ENCODE measurements around the gene OAS1.

Gene OAS1

DNA sequence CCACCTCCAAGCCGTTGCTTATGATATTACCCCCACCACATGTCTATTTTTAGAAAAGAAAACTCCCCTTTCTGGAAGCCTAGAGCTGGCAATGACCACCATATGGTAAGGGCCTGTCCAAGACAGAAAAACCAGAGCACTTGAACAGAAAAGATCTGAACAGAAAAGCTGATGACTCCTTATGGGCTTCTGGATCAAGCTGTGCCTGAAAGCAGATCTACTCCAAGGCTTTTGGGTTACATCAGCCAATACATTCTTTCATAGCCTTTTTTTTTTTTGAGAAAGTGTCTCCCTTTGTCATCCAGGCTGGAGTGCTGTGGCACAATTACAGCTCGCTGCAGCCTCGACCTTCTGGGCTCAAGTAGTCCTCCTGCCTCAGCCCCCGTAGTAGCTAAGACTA lies 54.8 kb downstream of the OAS1 start:
- Histone ChIP-seq H2AFZ (no peak overlapping the region), H3K4me3 (ENCODE audit: low read depth, low read length) (no peak overlapping the region), H3K4me2 (ENCODE audit: low read length) (no peak overlapping the region), H3K79me2 (no peaks in the 10 kb centered on the region), H3K4me1 (no peaks in the 10 kb centered on the region), H3K27ac (no peak overlapping the region), H3K36me3 (ENCODE audit: control insufficient read depth, insufficient read depth, low read length) (no peaks in the 10 kb centered on the region), H3K9ac (no peak overlapping the region), H3K27me3 (ENCODE audit: control insufficient read depth, insufficient read depth, low read length) (no peaks in the 10 kb centered on the region), H3K9me3 (ENCODE audit: control insufficient read depth, low read length) (no peaks in the 10 kb centered on the region)
- TF ChIP-seq CTCF (IDR thresholded peaks at IDR 0.05): no peak

DNA sequence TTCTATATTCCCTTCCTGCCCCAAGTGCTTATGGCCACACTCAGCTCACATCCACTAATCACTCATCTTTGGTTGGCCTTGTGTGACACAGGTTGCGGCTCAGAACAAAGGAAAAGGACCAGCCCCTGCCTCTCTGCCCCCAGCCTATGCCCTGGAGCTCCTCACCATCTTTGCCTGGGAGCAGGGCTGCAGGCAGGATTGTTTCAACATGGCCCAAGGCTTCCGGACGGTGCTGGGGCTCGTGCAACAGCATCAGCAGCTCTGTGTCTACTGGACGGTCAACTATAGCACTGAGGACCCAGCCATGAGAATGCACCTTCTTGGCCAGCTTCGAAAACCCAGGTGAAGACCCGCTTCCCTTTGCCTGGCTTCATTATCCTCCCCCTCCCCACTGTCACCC lies 55.8 kb downstream of the OAS1 start:
- H3K4me2 ChIP-seq (ENCODE audit: low read length): no peak overlapping the region
- no peaks in the 10 kb centered on the region for H3K36me3 ChIP-seq (ENCODE audit: control insufficient read depth, insufficient read depth, low read length)
- no peaks in the 10 kb centered on the region for H3K79me2 ChIP-seq
- H3K9ac ChIP-seq: no peak overlapping the region
- H3K4me1 ChIP-seq: no peaks in the 10 kb centered on the region
- no peak overlapping the region for H3K27ac ChIP-seq
- TF ChIP-seq CTCF (IDR thresholded peaks at IDR 0.05): no peak
- no peak overlapping the region for H2AFZ ChIP-seq
- H3K4me3 ChIP-seq (ENCODE audit: low read depth, low read length): no peak overlapping the region
- H3K9me3 ChIP-seq (ENCODE audit: control insufficient read depth, low read length): no peaks in the 10 kb centered on the region
- no peaks in the 10 kb centered on the region for H3K27me3 ChIP-seq (ENCODE audit: control insufficient read depth, insufficient read depth, low read length)

GRCh38 chr12:112963227-112963861 lies 56.6 kb downstream of the OAS1 start:
- Histone ChIP-seq H3K4me1 (no peaks in the 10 kb centered on the region), H3K27ac (no peak overlapping the region), H3K27me3 (ENCODE audit: control insufficient read depth, insufficient read depth, low read length) (no peaks in the 10 kb centered on the region), H3K9ac (no peak overlapping the region), H3K4me3 (ENCODE audit: low read depth, low read length) (no peak overlapping the region), H2AFZ (no peak overlapping the region), H3K4me2 (ENCODE audit: low read length) (no peak overlapping the region), H3K9me3 (ENCODE audit: control insufficient read depth, low read length) (no peaks in the 10 kb centered on the region), H3K79me2 (no peaks in the 10 kb centered on the region), H3K36me3 (ENCODE audit: control insufficient read depth, insufficient read depth, low read length) (no peaks in the 10 kb centered on the region)
- TF ChIP-seq CTCF (IDR thresholded peaks at IDR 0.05): no peak

DNA sequence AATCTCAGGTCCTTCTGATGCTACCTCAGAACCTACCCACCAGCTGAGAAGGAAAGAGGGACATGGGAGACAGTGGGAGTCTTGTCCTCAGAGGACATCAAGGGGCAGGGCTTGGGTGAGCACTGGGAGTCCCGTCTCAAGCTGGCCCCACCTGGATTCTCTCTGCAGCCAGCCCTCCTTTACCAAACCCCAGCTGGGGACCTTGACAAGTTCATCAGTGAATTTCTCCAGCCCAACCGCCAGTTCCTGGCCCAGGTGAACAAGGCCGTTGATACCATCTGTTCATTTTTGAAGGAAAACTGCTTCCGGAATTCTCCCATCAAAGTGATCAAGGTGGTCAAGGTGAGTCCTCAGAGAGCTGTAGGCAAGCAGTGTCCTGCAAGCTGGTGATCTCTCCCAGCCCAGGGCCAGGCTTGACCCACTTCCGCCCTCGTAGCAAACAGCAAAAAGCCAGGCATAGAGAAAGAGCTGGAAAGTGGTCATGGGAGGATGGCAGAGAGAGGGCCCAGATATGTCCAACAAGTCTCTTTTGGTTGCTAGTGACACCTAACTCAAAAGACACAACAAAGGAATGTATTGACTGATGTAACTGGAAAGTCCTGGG lies 57.4 kb downstream of the OAS1 start:
- Histone ChIP-seq H3K4me2 (ENCODE audit: low read length) (no peak overlapping the region), H3K4me1 (no peaks in the 10 kb centered on the region), H3K36me3 (ENCODE audit: control insufficient read depth, insufficient read depth, low read length) (no peaks in the 10 kb centered on the region), H2AFZ (no peak overlapping the region), H3K27me3 (ENCODE audit: control insufficient read depth, insufficient read depth, low read length) (no peaks in the 10 kb centered on the region), H3K4me3 (ENCODE audit: low read depth, low read length) (no peak overlapping the region), H3K9me3 (ENCODE audit: control insufficient read depth, low read length) (no peaks in the 10 kb centered on the region), H3K79me2 (no peaks in the 10 kb centered on the region), H3K9ac (no peak overlapping the region), H3K27ac (no peak overlapping the region)
- no peak for TF ChIP-seq CTCF (IDR thresholded peaks at IDR 0.05)

DNA sequence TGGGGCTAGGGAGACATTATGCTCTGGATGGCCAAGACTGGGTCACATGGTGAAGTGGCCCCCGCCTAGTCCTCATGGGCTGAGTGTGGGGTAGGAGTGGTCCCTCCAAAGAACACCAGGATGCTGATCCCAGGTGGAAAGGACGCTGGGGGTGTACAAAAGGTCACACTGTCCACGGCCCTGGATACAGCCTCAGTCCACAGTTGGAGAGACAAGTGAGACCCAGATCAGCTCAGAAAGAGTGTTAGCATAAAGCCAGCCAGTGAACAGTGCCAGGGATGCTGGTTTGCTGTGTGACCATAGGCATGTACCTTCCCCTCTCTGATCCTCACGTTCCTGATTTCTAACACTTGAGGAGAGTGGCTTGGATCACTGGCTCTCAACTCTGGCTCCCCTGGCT lies 58.2 kb downstream of the OAS1 start:
- no peak overlapping the region for H2AFZ ChIP-seq
- no peak for TF ChIP-seq CTCF (IDR thresholded peaks at IDR 0.05)
- H3K4me2 ChIP-seq (ENCODE audit: low read length): no peak overlapping the region
- H3K4me3 ChIP-seq (ENCODE audit: low read depth, low read length): no peak overlapping the region
- H3K27me3 ChIP-seq (ENCODE audit: control insufficient read depth, insufficient read depth, low read length): no peaks in the 10 kb centered on the region
- no peak overlapping the region for H3K27ac ChIP-seq
- H3K9ac ChIP-seq: no peak overlapping the region
- H3K36me3 ChIP-seq (ENCODE audit: control insufficient read depth, insufficient read depth, low read length): no peaks in the 10 kb centered on the region
- H3K79me2 ChIP-seq: no peaks in the 10 kb centered on the region
- no peaks in the 10 kb centered on the region for H3K9me3 ChIP-seq (ENCODE audit: control insufficient read depth, low read length)
- H3K4me1 ChIP-seq: no peaks in the 10 kb centered on the region
